SK-N-SH (cell line): Measurements from ENCODE around the gene WNT2.

ENCODE experiments used
- EP300 ChIP-seq, 2 experiments: IDR thresholded peaks; 2 replicates each; pipeline versions ENCODE4 v1.4.0 to v1.6.1; 2012; ENCODE audit warnings: borderline replicate concordance in 1 of 2, low read depth in 1 of 2, low read length in 1 of 2
- FOXJ3 ChIP-seq: sonication (generic); formaldehyde crosslinking; IDR thresholded peaks from 2 replicates; pipeline ENCODE4 v1.5.1; 2020; ENCODE audit warnings: mild to moderate bottlenecking, missing genetic modification reagents
- FOXM1 ChIP-seq: IDR thresholded peaks from 2 replicates; pipeline ENCODE4 v1.4.0; 2012; ENCODE audit warnings: low read depth, mild to moderate bottlenecking
- GABPA ChIP-seq: IDR thresholded peaks from 2 replicates; pipeline ENCODE4 v1.4.0; 2012; ENCODE audit warnings: low read depth, mild to moderate bottlenecking
- JUND ChIP-seq: IDR thresholded peaks from 2 replicates; pipeline ENCODE4 v1.4.0; 2012
- MXI1 ChIP-seq: IDR thresholded peaks from 2 replicates; pipeline ENCODE4 v1.6.1; 2012; ENCODE audit warnings: mild to moderate bottlenecking, low read depth, low read length, improper control_type of control experiment
- POLR2AphosphoS5 ChIP-seq: IDR thresholded peaks from 2 replicates; pipeline ENCODE4 v1.6.1; 2012; ENCODE audit warnings: low read depth, low read length
- SMC3 ChIP-seq: IDR thresholded peaks from 2 replicates; pipeline ENCODE4 v1.6.1; 2012; ENCODE audit warnings: low read depth, low read length, improper control_type of control experiment
- YY1 ChIP-seq: IDR thresholded peaks from 2 replicates; pipeline ENCODE4 v1.4.0; 2012; ENCODE audit warnings: low read depth, mild to moderate bottlenecking
- TF ChIP-seq, protein P1 (sequence below): fragments of 200-600 bp; sonication (generic); IDR thresholded peaks from 2 replicates; pipeline ENCODE4 v1.6.1; 2017; ENCODE audit warnings: antibody characterized with exemption, mild to moderate bottlenecking, moderate library complexity
- TF ChIP-seq, protein P2 (sequence below): IDR thresholded peaks from 2 replicates; pipeline ENCODE4 v1.6.1; 2012; ENCODE audit warnings: mild to moderate bottlenecking, low read depth, low read length, moderate library complexity

DNA sequence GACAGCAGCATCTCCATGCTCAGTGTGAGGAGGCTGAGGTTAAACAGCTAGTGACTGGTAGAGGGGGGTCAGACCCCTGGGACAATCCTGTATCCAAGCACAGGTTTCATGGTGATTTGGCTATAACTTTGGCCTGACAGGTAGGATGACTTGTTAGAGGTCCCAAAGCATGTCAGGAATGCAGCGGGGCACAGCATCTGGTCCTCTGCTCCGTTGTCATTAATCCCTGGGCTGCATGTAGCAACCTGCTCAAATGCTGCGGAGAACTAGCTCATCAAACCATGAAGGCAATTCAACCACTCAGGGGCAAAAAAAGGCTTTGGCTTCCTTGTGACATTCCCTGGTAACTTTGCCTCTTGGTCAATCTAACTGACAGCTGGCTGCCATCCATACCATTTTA, 26.8 kb downstream of the WNT2 start:
- no peak for TF ChIP-seq JUND
- no peak for TF ChIP-seq FOXJ3
- TF ChIP-seq EP300 (IDR thresholded peaks at IDR 0.05; ENCODE audit: borderline replicate concordance in 1 of 2, low read depth in 1 of 2, low read length in 1 of 2), result no peak
- TF ChIP-seq SMC3, result no peak
- TF ChIP-seq POLR2AphosphoS5, result no peak
- TF ChIP-seq FOXM1, result no peak
- TF ChIP-seq YY1, result no peak
- TF ChIP-seq, protein P1, sequence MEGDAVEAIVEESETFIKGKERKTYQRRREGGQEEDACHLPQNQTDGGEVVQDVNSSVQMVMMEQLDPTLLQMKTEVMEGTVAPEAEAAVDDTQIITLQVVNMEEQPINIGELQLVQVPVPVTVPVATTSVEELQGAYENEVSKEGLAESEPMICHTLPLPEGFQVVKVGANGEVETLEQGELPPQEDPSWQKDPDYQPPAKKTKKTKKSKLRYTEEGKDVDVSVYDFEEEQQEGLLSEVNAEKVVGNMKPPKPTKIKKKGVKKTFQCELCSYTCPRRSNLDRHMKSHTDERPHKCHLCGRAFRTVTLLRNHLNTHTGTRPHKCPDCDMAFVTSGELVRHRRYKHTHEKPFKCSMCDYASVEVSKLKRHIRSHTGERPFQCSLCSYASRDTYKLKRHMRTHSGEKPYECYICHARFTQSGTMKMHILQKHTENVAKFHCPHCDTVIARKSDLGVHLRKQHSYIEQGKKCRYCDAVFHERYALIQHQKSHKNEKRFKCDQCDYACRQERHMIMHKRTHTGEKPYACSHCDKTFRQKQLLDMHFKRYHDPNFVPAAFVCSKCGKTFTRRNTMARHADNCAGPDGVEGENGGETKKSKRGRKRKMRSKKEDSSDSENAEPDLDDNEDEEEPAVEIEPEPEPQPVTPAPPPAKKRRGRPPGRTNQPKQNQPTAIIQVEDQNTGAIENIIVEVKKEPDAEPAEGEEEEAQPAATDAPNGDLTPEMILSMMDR, result no peak
- TF ChIP-seq, protein P2, sequence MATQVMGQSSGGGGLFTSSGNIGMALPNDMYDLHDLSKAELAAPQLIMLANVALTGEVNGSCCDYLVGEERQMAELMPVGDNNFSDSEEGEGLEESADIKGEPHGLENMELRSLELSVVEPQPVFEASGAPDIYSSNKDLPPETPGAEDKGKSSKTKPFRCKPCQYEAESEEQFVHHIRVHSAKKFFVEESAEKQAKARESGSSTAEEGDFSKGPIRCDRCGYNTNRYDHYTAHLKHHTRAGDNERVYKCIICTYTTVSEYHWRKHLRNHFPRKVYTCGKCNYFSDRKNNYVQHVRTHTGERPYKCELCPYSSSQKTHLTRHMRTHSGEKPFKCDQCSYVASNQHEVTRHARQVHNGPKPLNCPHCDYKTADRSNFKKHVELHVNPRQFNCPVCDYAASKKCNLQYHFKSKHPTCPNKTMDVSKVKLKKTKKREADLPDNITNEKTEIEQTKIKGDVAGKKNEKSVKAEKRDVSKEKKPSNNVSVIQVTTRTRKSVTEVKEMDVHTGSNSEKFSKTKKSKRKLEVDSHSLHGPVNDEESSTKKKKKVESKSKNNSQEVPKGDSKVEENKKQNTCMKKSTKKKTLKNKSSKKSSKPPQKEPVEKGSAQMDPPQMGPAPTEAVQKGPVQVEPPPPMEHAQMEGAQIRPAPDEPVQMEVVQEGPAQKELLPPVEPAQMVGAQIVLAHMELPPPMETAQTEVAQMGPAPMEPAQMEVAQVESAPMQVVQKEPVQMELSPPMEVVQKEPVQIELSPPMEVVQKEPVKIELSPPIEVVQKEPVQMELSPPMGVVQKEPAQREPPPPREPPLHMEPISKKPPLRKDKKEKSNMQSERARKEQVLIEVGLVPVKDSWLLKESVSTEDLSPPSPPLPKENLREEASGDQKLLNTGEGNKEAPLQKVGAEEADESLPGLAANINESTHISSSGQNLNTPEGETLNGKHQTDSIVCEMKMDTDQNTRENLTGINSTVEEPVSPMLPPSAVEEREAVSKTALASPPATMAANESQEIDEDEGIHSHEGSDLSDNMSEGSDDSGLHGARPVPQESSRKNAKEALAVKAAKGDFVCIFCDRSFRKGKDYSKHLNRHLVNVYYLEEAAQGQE, result no peak
- no peak for TF ChIP-seq GABPA
- TF ChIP-seq MXI1, result no peak
